ENCODE data around the gene MYO5B. TPM values are rescaled to one million over a fixed set of nuclear protein-coding genes. Genes with fewer than 3 reads are reported as not detected.
"Not testable (repeated sequence)": the region's sequence is repeated elsewhere in the genome, so short reads cannot be mapped to it uniquely, and the experiment has no call there.

The MYO5B gene
- total RNA-seq, 5 donors from 2014 or later (not counting 1 experiment from before 2014, with no cell fraction given): 0.09 to 0.72 (median 0.50) TPM; not detected in 2

DNA sequence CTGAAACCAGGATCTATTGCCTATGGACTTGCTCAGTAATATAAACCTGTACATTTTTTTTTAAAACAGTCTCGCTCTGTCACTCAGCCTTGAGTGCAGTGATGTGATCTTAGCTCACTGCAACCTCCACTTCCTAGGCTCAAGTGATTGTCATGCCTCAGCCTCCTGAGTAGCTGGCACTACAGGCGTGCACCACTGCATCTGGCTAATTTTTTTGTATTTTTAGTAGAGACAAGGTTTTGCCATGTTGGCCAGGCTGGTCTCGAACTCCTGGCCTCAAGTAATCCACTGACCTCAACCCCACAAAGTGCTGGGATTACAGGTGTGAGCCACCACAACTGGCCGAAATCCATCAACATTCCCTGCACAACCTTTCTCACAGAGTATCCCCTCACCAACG is 100.2 kb downstream of the MYO5B start:
- ATAC-seq (replicated peaks in 1 of 4); H3K27ac Mint-ChIP-seq; H3K9me3 ChIP-seq; H3K4me1 ChIP-seq (ENCODE audit: control insufficient read depth in 1 of 2, extremely low read depth in 1 of 2, insufficient read depth in 2 of 2, low read length in 2 of 2); POLR2A ChIA-PET; CTCF ChIA-PET; H3K36me3 ChIP-seq (ENCODE audit: control insufficient read depth in 2 of 2, extremely low read depth in 1 of 2, insufficient read depth in 1 of 2, low read length in 1 of 2); H3K9me3 Mint-ChIP-seq; H3K27me3 ChIP-seq (replicated peaks in 1 of 2; ENCODE audit: control insufficient read depth in 2 of 2, extremely low read depth in 1 of 2, insufficient read depth in 2 of 2, low read length in 1 of 2); H3K27ac ChIP-seq (ENCODE audit: low read length); DNase-seq; H3K36me3 Mint-ChIP-seq; H3K4me3 Mint-ChIP-seq; H3K4me3 ChIP-seq (ENCODE audit: control insufficient read depth in 1 of 2, extremely low read depth in 1 of 2, low read length in 1 of 2); H3K4me1 Mint-ChIP-seq: not testable (repeated sequence)
- H3K27me3 Mint-ChIP-seq: peaks cover 20 to 40% of the 10 kb centered on the region in 2 donors
- 48% methylated on average over 3 of the region's 5 CpGs for WGBS (ENCODE audit: insufficient coverage)

DNA sequence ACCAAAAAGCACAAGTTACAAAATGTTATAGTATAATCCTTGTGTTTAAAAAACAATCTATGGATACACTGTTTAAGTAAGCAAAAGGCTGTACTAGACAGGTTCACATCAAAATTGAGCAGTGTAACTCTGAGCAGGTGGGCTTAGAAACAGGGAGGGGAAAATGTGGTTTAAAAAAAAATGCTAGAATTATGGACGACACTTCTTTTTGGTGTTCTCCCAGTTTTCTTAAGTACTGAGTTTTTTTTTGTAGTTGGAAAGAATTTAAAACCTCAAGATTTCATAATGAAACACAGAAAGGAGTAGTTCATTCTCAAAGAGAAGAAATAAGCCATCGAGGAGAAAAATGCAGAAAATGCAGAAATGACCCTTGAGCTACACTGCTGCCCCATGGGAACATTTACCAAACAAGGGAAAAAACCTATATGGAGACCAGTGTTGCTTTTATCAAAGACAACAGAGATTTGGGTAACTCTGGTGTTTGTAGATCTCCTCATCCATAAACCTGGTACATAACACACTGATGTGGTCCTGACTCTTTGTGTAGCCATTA is 100.7 kb downstream of the MYO5B start:
- Mint-ChIP-seq H3K27me3 (peaks cover 18 to 39% of the 10 kb centered on the region in 2 donors), H3K36me3 (no peaks in the 10 kb centered on the region), H3K4me1 (peaks cover 0 to 7% (median 0%) of the 10 kb centered on the region in 3 donors), H3K9me3 (no peaks in the 10 kb centered on the region), H3K27ac (no peak overlapping the region), H3K4me3 (no peak overlapping the region)
- H3K36me3 ChIP-seq (ENCODE audit: control insufficient read depth in 2 of 2, extremely low read depth in 1 of 2, insufficient read depth in 1 of 2, low read length in 1 of 2): no peaks in the 10 kb centered on the region
- POLR2A ChIA-PET: no interaction called here
- no peaks in the 10 kb centered on the region for H3K9me3 ChIP-seq
- WGBS (ENCODE audit: insufficient coverage): no CpG with 5 or more reads among the region's 2 CpGs
- CTCF ChIA-PET: no interaction called here
- DNase-seq (no peak), ATAC-seq (replicated peaks in 1 of 4) (no peak)
- no peaks in the 10 kb centered on the region for H3K27me3 ChIP-seq (replicated peaks in 1 of 2; ENCODE audit: control insufficient read depth in 2 of 2, extremely low read depth in 1 of 2, insufficient read depth in 2 of 2, low read length in 1 of 2)
- no peak overlapping the region for H3K4me3 ChIP-seq (ENCODE audit: control insufficient read depth in 1 of 2, extremely low read depth in 1 of 2, low read length in 1 of 2)
- no peaks in the 10 kb centered on the region for H3K4me1 ChIP-seq (ENCODE audit: control insufficient read depth in 1 of 2, extremely low read depth in 1 of 2, insufficient read depth in 2 of 2, low read length in 2 of 2)
- no peak overlapping the region for H3K27ac ChIP-seq (ENCODE audit: low read length)

DNA sequence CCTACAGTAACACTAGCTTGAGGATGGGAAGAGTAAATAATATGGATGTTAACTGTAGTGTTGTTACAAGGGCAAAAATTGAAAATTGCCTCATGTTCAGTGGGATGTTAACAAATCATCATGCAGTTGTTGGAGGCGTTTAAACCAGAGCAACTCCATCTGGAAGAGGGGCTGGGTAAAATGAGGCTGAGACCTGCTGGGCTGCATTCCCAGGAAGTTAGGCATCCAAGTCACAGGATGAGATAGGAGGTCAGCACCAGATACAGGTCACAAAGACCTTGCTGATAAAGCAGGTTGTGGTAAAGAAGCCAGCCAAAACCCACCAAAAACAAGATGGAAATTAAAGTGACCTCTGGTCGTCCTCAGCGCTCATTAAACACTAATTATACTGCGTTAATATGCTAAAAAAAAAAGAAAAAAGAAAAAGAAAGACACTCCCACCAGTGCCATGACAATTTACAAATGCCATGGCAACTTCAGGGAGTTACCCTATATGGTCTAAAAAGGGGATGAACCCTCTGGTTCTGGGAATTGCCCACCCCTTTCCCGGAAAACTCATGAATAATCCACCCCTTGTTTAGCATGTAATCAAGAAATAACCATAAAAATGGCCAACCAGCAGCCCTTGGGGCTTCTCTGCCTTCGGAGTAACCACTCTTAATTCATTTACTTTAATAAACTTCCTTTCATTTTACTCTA is 101.4 kb downstream of the MYO5B start:
- ATAC-seq (replicated peaks in 1 of 4): no peak
- Histone ChIP-seq H3K9me3 (no peaks in the 10 kb centered on the region), H3K4me1 (ENCODE audit: control insufficient read depth in 1 of 2, extremely low read depth in 1 of 2, insufficient read depth in 2 of 2, low read length in 2 of 2) (no peaks in the 10 kb centered on the region), H3K4me3 (ENCODE audit: control insufficient read depth in 1 of 2, extremely low read depth in 1 of 2, low read length in 1 of 2) (no peak overlapping the region), H3K27me3 (replicated peaks in 1 of 2; ENCODE audit: control insufficient read depth in 2 of 2, extremely low read depth in 1 of 2, insufficient read depth in 2 of 2, low read length in 1 of 2) (peaks cover 0 to 2% of the 10 kb centered on the region in 2 experiments), H3K27ac (ENCODE audit: low read length) (no peak overlapping the region), H3K36me3 (ENCODE audit: control insufficient read depth in 2 of 2, extremely low read depth in 1 of 2, insufficient read depth in 1 of 2, low read length in 1 of 2) (no peaks in the 10 kb centered on the region)
- no peak overlapping the region for H3K4me3 Mint-ChIP-seq
- ChIA-PET POLR2A (no interaction called here), CTCF (no interaction called here)
- peaks cover 0 to 7% (median 0%) of the 10 kb centered on the region in 3 donors for H3K4me1 Mint-ChIP-seq
- H3K27ac Mint-ChIP-seq: no peak overlapping the region
- no peaks in the 10 kb centered on the region for H3K9me3 Mint-ChIP-seq
- peaks cover 18 to 39% of the 10 kb centered on the region in 2 donors for H3K27me3 Mint-ChIP-seq
- 65% methylated on average over 2 of the region's 6 CpGs for WGBS (ENCODE audit: insufficient coverage)
- H3K36me3 Mint-ChIP-seq: no peaks in the 10 kb centered on the region
- DNase-seq: no peak

DNA sequence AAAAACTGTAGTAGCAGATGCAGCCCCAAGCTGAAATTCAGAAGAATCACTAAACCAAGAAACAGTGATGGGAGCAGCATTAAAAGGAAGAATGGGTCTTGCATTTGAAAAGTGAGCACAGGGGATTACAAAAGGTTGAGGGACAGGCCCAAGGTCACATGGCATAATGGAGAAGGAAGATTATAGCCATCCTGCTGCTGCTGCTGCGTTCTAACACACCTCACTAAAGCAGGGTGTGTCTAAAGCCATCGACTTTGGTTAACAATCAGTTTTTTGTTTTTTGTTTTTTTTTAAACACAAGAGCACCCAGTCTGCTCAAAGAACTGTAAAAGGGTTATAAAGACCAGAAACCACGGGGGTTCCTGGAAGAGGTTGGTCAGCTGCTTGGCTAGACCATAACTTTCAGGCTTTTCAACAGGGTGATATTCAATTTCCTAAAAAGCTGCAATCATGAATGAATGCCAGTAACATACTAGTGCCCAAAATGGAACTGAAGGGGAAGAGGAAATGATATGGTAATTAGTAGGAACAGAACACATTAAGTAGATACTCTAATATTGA is 102.6 kb downstream of the MYO5B start:
- Mint-ChIP-seq H3K4me1 (peaks cover 0 to 7% (median 0%) of the 10 kb centered on the region in 3 donors), H3K9me3 (no peaks in the 10 kb centered on the region), H3K27ac (no peak overlapping the region), H3K36me3 (no peaks in the 10 kb centered on the region), H3K4me3 (no peak overlapping the region), H3K27me3 (peaks cover 18 to 39% of the 10 kb centered on the region in 2 donors)
- no peak overlapping the region for H3K4me3 ChIP-seq (ENCODE audit: control insufficient read depth in 1 of 2, extremely low read depth in 1 of 2, low read length in 1 of 2)
- ChIA-PET CTCF (no interaction called here), POLR2A (no interaction called here)
- DNase-seq: no peak
- no peaks in the 10 kb centered on the region for H3K9me3 ChIP-seq
- no peak for ATAC-seq (replicated peaks in 1 of 4)
- WGBS (ENCODE audit: insufficient coverage): no CpG with 5 or more reads among the region's 3 CpGs
- H3K4me1 ChIP-seq (ENCODE audit: control insufficient read depth in 1 of 2, extremely low read depth in 1 of 2, insufficient read depth in 2 of 2, low read length in 2 of 2): no peaks in the 10 kb centered on the region
- H3K36me3 ChIP-seq (ENCODE audit: control insufficient read depth in 2 of 2, extremely low read depth in 1 of 2, insufficient read depth in 1 of 2, low read length in 1 of 2): no peaks in the 10 kb centered on the region
- H3K27me3 ChIP-seq (replicated peaks in 1 of 2; ENCODE audit: control insufficient read depth in 2 of 2, extremely low read depth in 1 of 2, insufficient read depth in 2 of 2, low read length in 1 of 2): peaks cover 0 to 2% of the 10 kb centered on the region in 2 experiments
- H3K27ac ChIP-seq (ENCODE audit: low read length): no peak overlapping the region

DNA sequence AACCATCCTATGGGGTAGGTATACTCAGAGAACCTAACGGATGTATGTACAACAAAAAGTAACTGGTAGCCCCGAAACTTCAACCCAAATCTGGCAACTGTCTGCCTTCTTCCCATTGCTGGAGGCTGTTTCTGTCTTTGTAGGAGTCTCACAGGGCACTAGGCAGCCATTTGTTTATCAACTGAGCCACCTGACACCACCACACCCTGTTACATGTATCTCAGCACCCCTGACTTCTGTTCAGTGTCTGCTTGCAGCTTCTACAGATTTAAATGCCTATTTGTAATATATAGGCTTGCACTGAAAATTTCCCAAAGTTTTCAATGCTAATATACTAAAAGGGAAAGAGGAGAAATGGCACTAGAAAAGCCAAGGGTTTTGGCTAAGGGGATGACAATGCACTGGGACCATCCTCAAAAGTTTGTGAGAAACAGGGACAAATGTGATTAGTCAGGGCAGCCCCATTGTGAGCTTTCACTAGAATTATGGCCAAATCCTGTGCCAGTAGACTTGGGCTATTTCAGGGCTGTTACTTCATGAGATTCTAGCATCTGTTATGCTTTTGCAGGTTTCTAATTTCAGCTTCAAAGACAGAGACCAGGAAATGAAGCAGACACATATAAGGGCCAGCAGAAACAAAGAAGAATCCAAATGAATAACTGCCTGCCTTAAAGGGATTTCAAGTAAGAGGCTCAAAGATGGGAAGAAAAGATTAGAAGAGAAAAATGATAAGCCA is 103.3 kb downstream of the MYO5B start:
- Mint-ChIP-seq H3K4me3 (no peak overlapping the region), H3K9me3 (no peaks in the 10 kb centered on the region), H3K27me3 (peaks cover 18 to 37% of the 10 kb centered on the region in 2 donors), H3K27ac (no peak overlapping the region), H3K36me3 (no peaks in the 10 kb centered on the region), H3K4me1 (peaks cover 0 to 7% (median 0%) of the 10 kb centered on the region in 3 donors)
- no peak overlapping the region for H3K27ac ChIP-seq (ENCODE audit: low read length)
- DNase-seq (no peak), ATAC-seq (replicated peaks in 1 of 4) (no peak)
- H3K4me3 ChIP-seq (ENCODE audit: control insufficient read depth in 1 of 2, extremely low read depth in 1 of 2, low read length in 1 of 2): no peak overlapping the region
- ChIA-PET POLR2A (no interaction called here), CTCF (no interaction called here)
- WGBS (ENCODE audit: insufficient coverage): 17% methylated on average over 1 of the region's 2 CpGs
- no peaks in the 10 kb centered on the region for H3K36me3 ChIP-seq (ENCODE audit: control insufficient read depth in 2 of 2, extremely low read depth in 1 of 2, insufficient read depth in 1 of 2, low read length in 1 of 2)
- H3K4me1 ChIP-seq (ENCODE audit: control insufficient read depth in 1 of 2, extremely low read depth in 1 of 2, insufficient read depth in 2 of 2, low read length in 2 of 2): no peaks in the 10 kb centered on the region
- H3K27me3 ChIP-seq (replicated peaks in 1 of 2; ENCODE audit: control insufficient read depth in 2 of 2, extremely low read depth in 1 of 2, insufficient read depth in 2 of 2, low read length in 1 of 2): peaks cover 0 to 2% of the 10 kb centered on the region in 2 experiments
- no peaks in the 10 kb centered on the region for H3K9me3 ChIP-seq

DNA sequence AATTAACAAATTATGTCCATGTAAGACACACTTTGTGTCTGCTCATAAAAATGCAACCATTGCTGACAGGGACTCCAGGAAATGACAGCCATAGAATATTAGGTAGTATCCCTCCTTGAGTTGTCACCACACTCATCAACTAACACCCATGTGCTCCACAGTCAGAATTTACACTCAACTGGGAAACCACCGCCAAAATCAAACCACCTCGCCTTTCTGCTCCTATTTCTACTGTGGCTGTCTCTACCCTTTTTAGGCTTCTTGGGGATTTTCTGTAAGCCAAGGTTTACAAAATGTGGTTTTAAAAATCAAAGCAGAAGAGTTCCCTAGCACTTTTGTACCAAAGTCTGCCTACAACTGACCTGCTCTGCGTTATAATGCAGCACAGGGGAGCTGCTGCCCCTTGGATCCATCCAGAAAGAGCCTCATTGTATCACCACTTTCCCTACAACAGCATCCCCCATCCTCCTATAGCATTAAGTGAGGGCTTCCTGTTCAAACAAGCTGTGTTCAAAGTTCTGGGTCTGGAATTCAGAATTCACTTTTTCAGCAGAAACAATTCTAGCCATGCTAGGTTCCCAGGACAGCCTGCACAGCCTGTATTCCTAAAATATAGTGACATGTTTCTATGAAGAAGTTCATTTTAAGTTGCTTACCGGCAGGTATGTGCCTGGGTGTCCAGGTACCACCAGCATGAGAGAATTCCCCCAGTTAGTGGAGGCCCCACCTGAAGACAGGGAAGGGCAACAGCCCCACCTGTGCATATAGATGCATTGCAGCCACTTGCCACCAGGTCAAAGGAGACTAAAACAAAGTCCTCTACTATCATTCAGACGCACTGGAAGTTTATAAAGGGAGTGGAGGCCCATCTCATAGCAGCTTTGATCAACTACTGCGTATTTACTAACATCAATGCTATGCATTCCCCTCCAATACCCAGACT is 104.3 kb downstream of the MYO5B start:
- peaks cover 13 to 38% of the 10 kb centered on the region in 2 donors for H3K27me3 Mint-ChIP-seq

More for the DNA sequence above, 104.3 kb downstream of the MYO5B start:
- H3K36me3 Mint-ChIP-seq: no peaks in the 10 kb centered on the region
- Histone ChIP-seq H3K4me3 (ENCODE audit: control insufficient read depth in 1 of 2, extremely low read depth in 1 of 2, low read length in 1 of 2) (no peak overlapping the region), H3K36me3 (ENCODE audit: control insufficient read depth in 2 of 2, extremely low read depth in 1 of 2, insufficient read depth in 1 of 2, low read length in 1 of 2) (no peaks in the 10 kb centered on the region), H3K27me3 (replicated peaks in 1 of 2; ENCODE audit: control insufficient read depth in 2 of 2, extremely low read depth in 1 of 2, insufficient read depth in 2 of 2, low read length in 1 of 2) (peaks cover 0 to 2% of the 10 kb centered on the region in 2 experiments), H3K27ac (ENCODE audit: low read length) (no peak overlapping the region), H3K4me1 (ENCODE audit: control insufficient read depth in 1 of 2, extremely low read depth in 1 of 2, insufficient read depth in 2 of 2, low read length in 2 of 2) (no peaks in the 10 kb centered on the region), H3K9me3 (no peaks in the 10 kb centered on the region)
- ChIA-PET POLR2A (no interaction called here), CTCF (no interaction called here)
- peaks cover 0 to 7% (median 0%) of the 10 kb centered on the region in 3 donors for H3K4me1 Mint-ChIP-seq
- WGBS (ENCODE audit: insufficient coverage): 73% methylated on average over 2 of the region's 6 CpGs
- no peak for DNase-seq
- no peak overlapping the region for H3K4me3 Mint-ChIP-seq
- ATAC-seq (replicated peaks in 1 of 4): no peak
- no peak overlapping the region for H3K27ac Mint-ChIP-seq
- peaks cover 0 to 4% (median 0%) of the 10 kb centered on the region in 3 donors for H3K9me3 Mint-ChIP-seq
